ENCODE results near the gene TTC7B. TPM values are rescaled to one million over a fixed set of nuclear protein-coding genes. Genes with fewer than 3 reads are reported as not detected.

TTC7B gene
- total and polyA plus RNA-seq, 2 donors (not counting 3 experiments of a cell fraction or from before 2014, with no cell fraction given): 46.8 to 76.5 TPM

- intact Hi-C loops (cut with micrococcal nuclease): no loop called here
- no peak overlapping the region for H3K27ac ChIP-seq (ENCODE audit: insufficient read depth, low read depth, low read length)
- H4K20me1 ChIP-seq (replicated peaks; ENCODE audit: control insufficient read depth, extremely low read depth, insufficient read depth, low read length): no peaks in the 10 kb centered on the region
- POLR2A ChIA-PET: no interaction called here
- no peak overlapping the region for H3K4me2 ChIP-seq (ENCODE audit: insufficient read depth, low read length)
- no peak for DNase-seq (ENCODE audit: low read depth, low spot score)
- H3K9me3 ChIP-seq (replicated peaks; ENCODE audit: control insufficient read depth, insufficient read depth, low read length): no peaks in the 10 kb centered on the region
- FAIRE-seq: no peak
- H3K9ac ChIP-seq (replicated peaks; ENCODE audit: extremely low read depth, insufficient read depth, low read length): no peak overlapping the region
- no TSS peak for BruUV-seq (replicated peaks)
- H3K36me3 ChIP-seq (ENCODE audit: control insufficient read depth in 2 of 2, extremely low read depth in 1 of 2, insufficient read depth in 2 of 2, low read length in 2 of 2): no peaks in the 10 kb centered on the region
- no peak overlapping the region for H2AFZ ChIP-seq (ENCODE audit: low read depth, low read length)
- no peaks in the 10 kb centered on the region for H3K9me1 ChIP-seq (replicated peaks; ENCODE audit: control insufficient read depth, extremely low read depth, insufficient read depth, low read length)
- dilution Hi-C loops (cut with MboI; ENCODE audit: extremely low pct_ligation_motif_present, low sequenced_read_pairs): no loop called here
- H3K27me3 ChIP-seq (ENCODE audit: control insufficient read depth in 2 of 2, insufficient read depth in 2 of 2, low read length in 2 of 2): no peaks in the 10 kb centered on the region
- H3K79me2 ChIP-seq (ENCODE audit: control insufficient read depth, insufficient read depth, low read length): no peaks in the 10 kb centered on the region
- no peak for TF ChIP-seq MYC (IDR thresholded peaks at IDR 0.05; ENCODE audit: low read depth, low read length)
- TF ChIP-seq POLR2AphosphoS5 (IDR thresholded peaks at IDR 0.05; ENCODE audit: insufficient read depth, low read depth, low read length): no peak
- no peak for TF ChIP-seq EZH2 (IDR thresholded peaks at IDR 0.05; ENCODE audit: borderline replicate concordance, low read depth, low read length, severe bottlenecking)
- TF ChIP-seq GATA2 (IDR thresholded peaks at IDR 0.05; ENCODE audit: insufficient read depth, insufficient read length, low read depth, low read length): no peak
- TF ChIP-seq, protein P1, sequence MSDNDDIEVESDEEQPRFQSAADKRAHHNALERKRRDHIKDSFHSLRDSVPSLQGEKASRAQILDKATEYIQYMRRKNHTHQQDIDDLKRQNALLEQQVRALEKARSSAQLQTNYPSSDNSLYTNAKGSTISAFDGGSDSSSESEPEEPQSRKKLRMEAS (IDR thresholded peaks at IDR 0.05; ENCODE audit: insufficient read depth, insufficient read length): no peak
- TF ChIP-seq POLR2A (IDR thresholded peaks at IDR 0.05; ENCODE audit: low read depth, low read length): no peak
- no peak for TF ChIP-seq FOS (IDR thresholded peaks at IDR 0.05; ENCODE audit: borderline replicate concordance, insufficient read depth, low read length)
- TF ChIP-seq JUN (IDR thresholded peaks at IDR 0.05; ENCODE audit: borderline replicate concordance, insufficient read depth, insufficient read length, low read depth): no peak
- TF ChIP-seq, protein P2, sequence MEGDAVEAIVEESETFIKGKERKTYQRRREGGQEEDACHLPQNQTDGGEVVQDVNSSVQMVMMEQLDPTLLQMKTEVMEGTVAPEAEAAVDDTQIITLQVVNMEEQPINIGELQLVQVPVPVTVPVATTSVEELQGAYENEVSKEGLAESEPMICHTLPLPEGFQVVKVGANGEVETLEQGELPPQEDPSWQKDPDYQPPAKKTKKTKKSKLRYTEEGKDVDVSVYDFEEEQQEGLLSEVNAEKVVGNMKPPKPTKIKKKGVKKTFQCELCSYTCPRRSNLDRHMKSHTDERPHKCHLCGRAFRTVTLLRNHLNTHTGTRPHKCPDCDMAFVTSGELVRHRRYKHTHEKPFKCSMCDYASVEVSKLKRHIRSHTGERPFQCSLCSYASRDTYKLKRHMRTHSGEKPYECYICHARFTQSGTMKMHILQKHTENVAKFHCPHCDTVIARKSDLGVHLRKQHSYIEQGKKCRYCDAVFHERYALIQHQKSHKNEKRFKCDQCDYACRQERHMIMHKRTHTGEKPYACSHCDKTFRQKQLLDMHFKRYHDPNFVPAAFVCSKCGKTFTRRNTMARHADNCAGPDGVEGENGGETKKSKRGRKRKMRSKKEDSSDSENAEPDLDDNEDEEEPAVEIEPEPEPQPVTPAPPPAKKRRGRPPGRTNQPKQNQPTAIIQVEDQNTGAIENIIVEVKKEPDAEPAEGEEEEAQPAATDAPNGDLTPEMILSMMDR (IDR thresholded peaks at IDR 0.05; ENCODE audit: extremely low read depth in 1 of 2, insufficient read depth in 1 of 2, low read depth in 1 of 2, low read length in 2 of 2): no peak
- H3K4me1 ChIP-seq (ENCODE audit: control insufficient read depth, extremely low read depth, insufficient read depth, low read length): peaks cover 19% of the 10 kb centered on the region
- H3K4me3 ChIP-seq (replicated peaks in 1 of 3; ENCODE audit: insufficient read depth in 1 of 3, low read depth in 1 of 3, low read length in 3 of 3): no peak overlapping the region
- CTCF ChIA-PET: no interaction called here
These were observed 189.7 kb downstream of the TTC7B start for GRCh38 chr14:90626550-90626949.

All from endothelial cell of umbilical vein (primary cell).